K562 (cell line): Measurements from ENCODE around the gene NUDT9. TPM values are rescaled to one million over a fixed set of nuclear protein-coding genes. Genes with fewer than 3 reads are reported as not detected.

Source experiments
- CHD7 ChIP-seq: fragments of 200-600 bp; sonication (generic); IDR thresholded peaks from one replicate; pipeline ENCODE4 v1.6.1; 2012; ENCODE audit warnings: mild to moderate bottlenecking, low read depth, low read length, inconsistent platforms
- polyA plus RNA-seq, 8 experiments: library from polyadenylated mRNA; depleted of rRNA in 4 of 8; stranded (reverse) in 5 of 8; unstranded in 3 of 8; fragments of >200 nt; fragmentation: Nextera tagmentation in 2 of 8; fragmentation: Illumina TruSeq in 1 of 8; extraction: Ambion mirVana in 2 of 8; extraction: Trizol in 1 of 8; gene quantifications; 2 replicates each; pipeline versions ENCODE4 v1.2.1 to v1.2.3, GENCODE V29; 2011 to 2014; ENCODE audit warnings: inconsistent platforms in 1 of 8, missing spikeins in 1 of 8
- total RNA-seq, 7 experiments: library from RNA; depleted of rRNA in 6 of 7; stranded (reverse); fragments of >200 nt in 6 of 7; fragmentation: Illumina TruSeq in 2 of 7; extraction: Trizol in 2 of 7; gene quantifications; 2 replicates each; pipeline versions ENCODE4 v1.2.1 to v1.2.3, GENCODE V29; 2011 to 2021; ENCODE audit warnings: low replicate concordance in 1 of 7

The NUDT9 gene
- total and polyA plus RNA-seq, 9 of the 15 experiments (the other 6 are each of a cell fraction or from before 2014, with no cell fraction given): 8.5 to 20.8 (median 18.0) TPM

DNA sequence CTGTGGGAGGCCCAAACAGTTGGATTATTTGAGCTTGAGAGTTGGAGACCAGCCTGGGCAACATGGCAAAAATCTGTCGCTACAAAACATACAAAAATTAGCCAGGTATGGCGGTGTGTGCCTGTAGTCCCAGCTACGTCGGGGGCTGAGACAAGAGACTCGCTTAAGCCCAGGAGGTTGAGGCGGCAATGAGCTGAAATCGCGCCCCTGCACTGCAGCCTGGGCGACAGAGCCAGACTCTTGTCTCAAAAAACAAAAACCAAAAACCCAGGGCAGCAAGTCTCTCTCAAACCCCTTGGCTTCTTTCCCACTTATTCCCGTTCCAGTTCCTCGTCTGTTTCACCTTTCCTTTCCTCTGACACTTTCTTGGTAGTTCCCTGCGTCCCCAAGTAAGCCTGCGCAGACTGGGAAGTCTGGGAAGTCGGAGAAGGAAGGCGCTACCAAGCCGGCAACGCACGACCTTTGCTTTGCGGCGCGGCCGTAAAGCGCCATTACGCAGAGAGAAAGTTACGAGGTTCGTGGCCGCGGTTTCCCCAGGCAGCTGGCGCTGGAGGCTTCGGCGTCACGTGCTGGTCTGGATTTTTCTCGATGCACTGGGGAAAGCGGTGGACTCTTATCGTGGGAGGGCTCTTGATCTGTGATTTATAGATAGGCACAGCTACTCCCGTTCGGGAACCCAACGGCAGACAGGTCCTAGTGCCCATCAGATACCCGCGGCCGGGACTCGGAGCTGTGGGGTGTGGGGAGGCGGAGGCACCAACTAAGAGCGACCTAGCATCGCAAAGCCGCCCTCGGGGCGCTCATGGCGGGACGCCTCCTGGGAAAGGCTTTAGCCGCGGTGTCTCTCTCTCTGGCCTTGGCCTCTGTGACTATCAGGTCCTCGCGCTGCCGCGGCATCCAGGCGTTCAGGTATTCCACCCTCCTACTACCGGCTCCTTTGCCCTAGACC is at the start of gene NUDT9 (continued):
- no peak for TF ChIP-seq CHD7
